GM21717 (cell line): ENCODE data around the gene ENO2.

ENCODE experiments used
- ATAC-seq: cut with Tn5 transposase; IDR thresholded peaks from one replicate; pipeline ENCODE4 v1.9.1; 2021; ENCODE audit warnings: mild to moderate bottlenecking, moderate library complexity; ENCODE audit not compliant: unreplicated experiment

ENO2 gene

DNA sequence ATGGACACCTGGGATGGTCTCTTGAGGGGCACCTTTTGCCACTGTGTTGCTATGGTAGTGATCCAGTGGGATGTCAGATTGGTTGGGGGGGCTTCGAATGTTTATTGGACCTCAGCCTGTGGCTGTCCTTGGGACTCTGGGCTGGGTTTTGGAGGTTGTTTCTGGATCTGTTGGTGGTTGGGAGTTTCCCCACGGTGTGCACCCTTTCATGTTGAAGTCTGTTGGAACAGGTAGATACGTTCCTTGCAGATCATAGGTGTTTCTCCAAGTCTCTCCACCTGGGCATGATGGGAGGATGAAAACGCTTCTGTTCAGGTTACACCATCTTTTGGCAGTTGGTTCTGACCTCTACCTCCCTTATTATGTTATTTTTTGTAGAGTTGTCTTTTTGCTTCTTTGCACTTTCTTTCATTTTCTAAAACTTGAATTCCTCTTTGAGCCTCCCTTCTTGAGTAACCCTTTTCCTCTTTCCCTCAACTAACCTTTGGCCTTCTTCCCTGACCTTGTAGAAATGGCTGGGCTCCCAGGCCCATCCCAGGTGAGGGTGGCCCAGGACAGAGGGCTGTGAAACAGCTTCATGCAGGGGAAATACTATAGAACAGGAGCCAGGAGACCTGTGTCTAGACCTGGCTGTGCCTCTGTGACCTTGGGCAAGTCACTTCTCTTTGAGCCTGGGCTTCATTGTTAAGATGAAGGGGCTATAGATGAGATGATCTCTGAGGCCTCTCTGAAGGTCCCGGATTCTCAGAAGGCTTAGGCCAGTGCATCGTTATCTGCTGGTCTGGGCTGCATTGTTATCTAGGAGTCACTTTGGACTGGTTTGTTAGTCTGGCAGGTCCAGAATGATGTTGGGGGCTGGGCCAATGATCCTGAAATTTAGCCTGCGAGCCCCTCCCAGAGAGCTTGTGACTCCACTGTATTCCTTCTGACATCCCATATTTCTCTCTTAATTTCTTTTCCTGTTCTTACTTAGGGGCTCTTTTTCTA lies 15.4 kb downstream of the ENO2 start:
- no peak for ATAC-seq

DNA sequence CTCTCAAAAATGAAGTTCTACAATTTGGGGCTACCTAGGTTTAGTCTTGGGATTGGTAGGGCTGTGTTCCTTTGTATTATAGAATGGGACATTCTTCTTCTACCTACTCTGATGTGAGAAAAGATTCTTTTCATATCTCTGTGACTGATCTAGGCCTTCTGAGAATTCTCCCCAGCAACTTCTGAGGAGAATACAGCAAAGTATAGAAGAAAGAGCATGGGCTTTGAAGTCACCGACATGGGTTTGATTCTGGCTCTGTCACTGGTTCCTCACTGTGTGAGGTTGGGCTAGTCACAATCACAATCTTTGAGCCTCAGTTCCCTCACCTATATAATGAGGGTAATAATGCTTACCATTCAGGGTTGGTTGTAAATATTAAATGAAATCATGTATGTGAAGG lies 18.4 kb downstream of the ENO2 start:
- ATAC-seq, result no peak

DNA sequence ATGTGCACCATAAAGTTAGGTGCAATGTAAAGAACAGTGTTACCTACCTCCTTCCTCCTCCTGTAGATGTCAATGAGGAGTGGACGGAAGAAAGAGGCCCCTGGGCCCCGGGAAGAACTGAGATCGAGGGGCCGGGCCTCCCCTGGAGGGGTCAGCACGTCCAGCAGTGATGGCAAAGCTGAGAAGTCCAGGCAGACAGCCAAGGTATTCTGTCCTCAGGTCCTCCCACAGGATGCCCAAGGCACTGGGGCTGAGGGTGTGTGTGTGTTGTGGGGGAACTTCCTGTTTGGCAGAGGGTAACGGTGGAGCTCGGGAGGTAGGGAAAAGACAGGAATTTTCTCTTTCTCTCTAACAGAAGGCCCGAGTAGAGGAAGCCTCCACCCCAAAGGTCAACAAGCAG lies 19.7 kb downstream of the ENO2 start:
- no peak for ATAC-seq

DNA sequence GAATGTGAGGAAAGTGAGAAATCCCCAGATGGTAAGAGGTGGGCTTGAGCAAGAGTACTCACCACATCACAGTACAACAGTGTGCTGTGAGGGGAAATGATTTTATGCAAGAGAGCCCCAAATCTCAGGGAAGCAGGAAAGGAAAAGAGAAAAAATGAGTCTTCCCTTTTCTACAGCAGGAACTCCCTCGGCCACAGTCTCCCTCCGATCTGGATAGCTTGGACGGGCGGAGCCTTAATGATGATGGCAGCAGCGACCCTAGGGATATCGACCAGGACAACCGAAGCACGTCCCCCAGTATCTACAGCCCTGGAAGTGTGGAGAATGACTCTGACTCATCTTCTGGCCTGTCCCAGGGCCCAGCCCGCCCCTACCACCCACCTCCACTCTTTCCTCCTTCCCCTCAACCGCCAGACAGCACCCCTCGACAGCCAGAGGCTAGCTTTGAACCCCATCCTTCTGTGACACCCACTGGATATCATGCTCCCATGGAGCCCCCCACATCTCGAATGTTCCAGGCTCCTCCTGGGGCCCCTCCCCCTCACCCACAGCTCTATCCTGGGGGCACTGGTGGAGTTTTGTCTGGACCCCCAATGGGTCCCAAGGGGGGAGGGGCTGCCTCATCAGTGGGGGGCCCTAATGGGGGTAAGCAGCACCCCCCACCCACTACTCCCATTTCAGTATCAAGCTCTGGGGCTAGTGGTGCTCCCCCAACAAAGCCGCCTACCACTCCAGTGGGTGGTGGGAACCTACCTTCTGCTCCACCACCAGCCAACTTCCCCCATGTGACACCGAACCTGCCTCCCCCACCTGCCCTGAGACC lies 21.2 kb downstream of the ENO2 start:
- ATAC-seq, result no peak

DNA sequence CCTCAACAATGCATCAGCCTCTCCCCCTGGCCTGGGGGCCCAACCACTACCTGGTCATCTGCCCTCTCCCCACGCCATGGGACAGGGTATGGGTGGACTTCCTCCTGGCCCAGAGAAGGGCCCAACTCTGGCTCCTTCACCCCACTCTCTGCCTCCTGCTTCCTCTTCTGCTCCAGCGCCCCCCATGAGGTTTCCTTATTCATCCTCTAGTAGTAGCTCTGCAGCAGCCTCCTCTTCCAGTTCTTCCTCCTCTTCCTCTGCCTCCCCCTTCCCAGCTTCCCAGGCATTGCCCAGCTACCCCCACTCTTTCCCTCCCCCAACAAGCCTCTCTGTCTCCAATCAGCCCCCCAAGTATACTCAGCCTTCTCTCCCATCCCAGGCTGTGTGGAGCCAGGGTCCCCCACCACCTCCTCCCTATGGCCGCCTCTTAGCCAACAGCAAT lies 21.8 kb downstream of the ENO2 start:
- no peak for ATAC-seq

DNA sequence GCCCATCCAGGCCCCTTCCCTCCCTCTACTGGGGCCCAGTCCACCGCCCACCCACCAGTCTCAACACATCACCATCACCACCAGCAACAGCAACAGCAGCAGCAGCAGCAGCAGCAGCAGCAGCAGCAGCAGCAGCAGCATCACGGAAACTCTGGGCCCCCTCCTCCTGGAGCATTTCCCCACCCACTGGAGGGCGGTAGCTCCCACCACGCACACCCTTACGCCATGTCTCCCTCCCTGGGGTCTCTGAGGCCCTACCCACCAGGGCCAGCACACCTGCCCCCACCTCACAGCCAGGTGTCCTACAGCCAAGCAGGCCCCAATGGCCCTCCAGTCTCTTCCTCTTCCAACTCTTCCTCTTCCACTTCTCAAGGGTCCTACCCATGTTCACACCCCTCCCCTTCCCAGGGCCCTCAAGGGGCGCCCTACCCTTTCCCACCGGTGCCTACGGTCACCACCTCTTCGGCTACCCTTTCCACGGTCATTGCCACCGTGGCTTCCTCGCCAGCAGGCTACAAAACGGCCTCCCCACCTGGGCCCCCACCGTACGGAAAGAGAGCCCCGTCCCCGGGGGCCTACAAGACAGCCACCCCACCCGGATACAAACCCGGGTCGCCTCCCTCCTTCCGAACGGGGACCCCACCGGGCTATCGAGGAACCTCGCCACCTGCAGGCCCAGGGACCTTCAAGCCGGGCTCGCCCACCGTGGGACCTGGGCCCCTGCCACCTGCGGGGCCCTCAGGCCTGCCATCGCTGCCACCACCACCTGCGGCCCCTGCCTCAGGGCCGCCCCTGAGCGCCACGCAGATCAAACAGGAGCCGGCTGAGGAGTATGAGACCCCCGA lies 22.5 kb downstream of the ENO2 start:
- ATAC-seq, result no peak

DNA sequence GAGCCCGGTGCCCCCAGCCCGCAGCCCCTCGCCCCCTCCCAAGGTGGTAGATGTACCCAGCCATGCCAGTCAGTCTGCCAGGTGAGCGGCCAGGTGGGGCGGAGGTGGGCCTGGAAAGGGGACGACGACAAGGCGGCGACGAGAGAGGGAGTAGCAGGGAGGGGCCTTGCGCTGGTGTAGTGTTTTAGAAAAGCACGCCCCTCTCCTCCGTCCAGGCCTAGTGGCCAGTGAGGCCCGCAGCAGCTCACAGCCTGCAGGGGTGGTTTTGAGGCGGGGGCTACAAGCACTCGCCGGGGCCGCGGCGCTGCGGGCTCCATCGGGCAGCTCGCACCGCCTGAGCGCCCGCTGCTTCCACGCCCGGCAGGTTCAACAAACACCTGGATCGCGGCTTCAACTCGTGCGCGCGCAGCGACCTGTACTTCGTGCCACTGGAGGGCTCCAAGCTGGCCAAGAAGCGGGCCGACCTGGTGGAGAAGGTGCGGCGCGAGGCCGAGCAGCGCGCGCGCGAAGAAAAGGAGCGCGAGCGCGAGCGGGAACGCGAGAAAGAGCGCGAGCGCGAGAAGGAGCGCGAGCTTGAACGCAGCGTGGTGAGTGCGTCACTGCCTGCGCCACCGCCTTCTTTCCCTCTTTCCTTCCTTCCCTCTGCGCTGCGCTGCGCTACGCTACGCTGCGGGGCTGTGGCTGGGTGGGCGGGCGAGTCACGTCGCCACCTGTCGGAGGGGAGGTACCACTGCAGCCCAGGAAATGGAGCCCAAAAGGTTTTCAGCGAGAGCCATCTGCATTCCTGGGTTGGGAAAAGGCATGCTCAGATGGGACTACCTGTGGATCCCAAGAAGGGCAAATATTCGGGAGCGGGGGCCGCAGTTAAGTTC lies 23.3 kb downstream of the ENO2 start:
- peak; percentile 72 for ATAC-seq

DNA sequence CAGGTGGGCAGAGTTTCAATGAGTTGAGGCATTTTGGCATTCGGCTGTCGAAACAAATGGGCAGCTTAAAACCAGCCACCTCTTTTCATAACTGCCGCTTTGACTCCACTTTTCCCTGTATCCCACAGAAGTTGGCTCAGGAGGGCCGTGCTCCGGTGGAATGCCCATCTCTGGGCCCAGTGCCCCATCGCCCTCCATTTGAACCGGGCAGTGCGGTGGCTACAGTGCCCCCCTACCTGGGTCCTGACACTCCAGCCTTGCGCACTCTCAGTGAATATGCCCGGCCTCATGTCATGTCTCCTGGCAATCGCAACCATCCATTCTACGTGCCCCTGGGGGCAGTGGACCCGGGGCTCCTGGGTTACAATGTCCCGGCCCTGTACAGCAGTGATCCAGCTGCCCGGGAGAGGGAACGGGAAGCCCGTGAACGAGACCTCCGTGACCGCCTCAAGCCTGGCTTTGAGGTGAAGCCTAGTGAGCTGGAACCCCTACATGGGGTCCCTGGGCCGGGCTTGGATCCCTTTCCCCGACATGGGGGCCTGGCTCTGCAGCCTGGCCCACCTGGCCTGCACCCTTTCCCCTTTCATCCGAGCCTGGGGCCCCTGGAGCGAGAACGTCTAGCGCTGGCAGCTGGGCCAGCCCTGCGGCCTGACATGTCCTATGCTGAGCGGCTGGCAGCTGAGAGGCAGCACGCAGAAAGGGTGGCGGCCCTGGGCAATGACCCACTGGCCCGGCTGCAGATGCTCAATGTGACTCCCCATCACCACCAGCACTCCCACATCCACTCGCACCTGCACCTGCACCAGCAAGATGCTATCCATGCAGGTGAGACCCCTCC lies 24.2 kb downstream of the ENO2 start:
- no peak for ATAC-seq

DNA sequence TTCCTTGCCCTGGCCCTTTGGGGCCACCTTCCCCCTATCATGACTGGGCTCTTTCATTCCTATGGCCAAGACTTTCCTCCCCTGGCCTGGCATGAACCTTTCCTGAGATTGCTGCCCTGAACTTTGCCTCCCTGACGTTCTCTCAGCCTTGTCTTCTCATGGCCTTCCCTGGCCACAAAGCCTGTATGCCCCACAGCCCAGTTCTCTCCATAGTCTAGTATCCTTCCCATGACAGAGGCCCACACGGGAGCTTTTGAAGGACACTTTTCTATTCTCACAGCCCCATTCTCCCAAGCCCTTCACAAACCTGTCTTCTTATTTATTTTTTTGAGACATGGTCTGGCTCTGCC lies 24.8 kb downstream of the ENO2 start:
- ATAC-seq, result no peak

DNA sequence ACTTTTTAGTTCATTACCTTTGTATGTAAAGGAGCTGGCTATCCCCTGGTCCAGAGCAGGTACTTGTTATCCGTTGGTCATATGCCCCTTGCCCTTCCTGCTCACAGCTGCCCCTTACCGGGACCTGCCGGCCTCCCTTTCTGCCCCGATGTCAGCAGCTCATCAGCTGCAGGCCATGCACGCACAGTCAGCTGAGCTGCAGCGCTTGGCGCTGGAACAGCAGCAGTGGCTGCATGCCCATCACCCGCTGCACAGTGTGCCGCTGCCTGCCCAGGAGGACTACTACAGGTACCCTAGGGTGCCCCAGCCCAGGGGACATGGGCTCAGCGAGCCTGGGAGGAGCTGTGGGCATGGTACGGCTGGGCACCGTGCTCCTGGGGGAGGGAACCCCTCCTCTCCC lies 26.9 kb downstream of the ENO2 start:
- ATAC-seq, result no peak

DNA sequence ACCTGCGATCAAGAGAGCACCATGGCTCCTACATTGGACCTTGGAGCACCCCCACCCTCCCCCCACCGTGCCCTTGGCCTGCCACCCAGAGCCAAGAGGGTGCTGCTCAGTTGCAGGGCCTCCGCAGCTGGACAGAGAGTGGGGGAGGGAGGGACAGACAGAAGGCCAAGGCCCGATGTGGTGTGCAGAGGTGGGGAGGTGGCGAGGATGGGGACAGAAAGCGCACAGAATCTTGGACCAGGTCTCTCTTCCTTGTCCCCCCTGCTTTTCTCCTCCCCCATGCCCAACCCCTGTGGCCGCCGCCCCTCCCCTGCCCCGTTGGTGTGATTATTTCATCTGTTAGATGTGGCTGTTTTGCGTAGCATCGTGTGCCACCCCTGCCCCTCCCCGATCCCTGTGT lies 27.4 kb downstream of the ENO2 start:
- ATAC-seq, result no peak

DNA sequence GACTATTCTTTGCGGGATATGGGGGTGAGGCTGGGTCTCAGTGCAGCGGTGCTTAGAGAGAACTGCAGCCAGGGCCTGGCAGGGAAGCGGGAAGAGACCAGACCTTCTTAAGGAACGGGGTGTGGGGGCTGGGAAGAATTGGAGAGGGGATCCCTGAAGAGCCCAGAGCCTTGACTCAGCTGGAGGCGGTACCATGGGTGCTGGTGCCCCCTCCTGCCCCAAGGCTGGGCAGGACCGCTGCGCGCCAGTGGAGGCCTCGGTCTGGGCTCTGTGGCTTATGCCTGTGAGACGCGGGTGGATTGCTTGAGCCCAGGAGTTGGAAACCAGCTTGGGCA lies 27.9 kb downstream of the ENO2 start:
- ATAC-seq, result no peak

DNA sequence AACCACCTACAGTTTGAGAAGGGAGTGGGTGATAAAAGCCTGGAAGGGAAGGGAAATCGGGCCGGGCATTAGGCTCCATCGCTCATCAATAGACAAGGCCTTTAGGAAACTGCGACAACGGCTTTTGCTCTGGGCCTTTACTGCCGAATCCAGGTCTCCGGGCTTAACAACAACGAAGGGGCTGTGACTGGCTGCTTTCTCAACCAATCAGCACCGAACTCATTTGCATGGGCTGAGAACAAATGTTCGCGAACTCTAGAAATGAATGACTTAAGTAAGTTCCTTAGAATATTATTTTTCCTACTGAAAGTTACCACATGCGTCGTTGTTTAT lies 29.0 kb downstream of the ENO2 start:
- ATAC-seq, result peak; percentile 30

DNA sequence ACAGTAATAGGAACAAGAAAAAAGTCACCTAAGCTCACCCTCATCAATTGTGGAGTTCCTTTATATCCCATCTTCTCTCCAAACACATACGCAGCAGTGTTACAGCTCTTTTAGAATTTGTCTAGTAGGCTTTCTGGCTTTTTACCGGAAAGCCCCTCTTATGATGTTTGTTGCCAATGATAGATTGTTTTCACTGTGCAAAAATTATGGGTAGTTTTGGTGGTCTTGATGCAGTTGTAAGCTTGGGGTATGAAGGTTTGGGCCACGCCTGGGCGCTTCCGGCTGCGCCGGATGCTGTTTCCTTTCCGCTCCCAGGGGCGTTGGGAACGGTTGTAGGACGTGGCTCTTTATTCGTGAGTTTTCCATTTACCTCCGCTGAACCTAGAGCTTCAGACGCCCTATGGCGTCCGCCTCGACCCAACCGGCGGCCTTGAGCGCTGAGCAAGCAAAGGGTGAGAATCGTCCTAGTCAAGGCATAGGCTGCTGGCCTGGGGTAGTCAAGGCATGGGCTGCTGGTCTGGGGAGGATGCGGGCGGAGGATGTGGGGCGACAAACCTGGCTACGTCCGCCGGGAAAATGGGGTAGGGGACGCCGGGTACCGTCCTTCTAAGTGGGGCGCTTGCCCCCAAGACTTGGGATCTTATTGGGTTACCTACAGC lies 29.5 kb downstream of the ENO2 start, which contains the start of the genes C12orf57 and RNU7-1:
Gene C12orf57 (plus strand): TSS at position 301 of the 659 bp plus-strand sequence. CDS start 100 bp downstream, at position 401.
Gene RNU7-1 (plus strand): TSS at position 95 of the 659 bp plus-strand sequence.
- ATAC-seq, result peak; percentile 35

DNA sequence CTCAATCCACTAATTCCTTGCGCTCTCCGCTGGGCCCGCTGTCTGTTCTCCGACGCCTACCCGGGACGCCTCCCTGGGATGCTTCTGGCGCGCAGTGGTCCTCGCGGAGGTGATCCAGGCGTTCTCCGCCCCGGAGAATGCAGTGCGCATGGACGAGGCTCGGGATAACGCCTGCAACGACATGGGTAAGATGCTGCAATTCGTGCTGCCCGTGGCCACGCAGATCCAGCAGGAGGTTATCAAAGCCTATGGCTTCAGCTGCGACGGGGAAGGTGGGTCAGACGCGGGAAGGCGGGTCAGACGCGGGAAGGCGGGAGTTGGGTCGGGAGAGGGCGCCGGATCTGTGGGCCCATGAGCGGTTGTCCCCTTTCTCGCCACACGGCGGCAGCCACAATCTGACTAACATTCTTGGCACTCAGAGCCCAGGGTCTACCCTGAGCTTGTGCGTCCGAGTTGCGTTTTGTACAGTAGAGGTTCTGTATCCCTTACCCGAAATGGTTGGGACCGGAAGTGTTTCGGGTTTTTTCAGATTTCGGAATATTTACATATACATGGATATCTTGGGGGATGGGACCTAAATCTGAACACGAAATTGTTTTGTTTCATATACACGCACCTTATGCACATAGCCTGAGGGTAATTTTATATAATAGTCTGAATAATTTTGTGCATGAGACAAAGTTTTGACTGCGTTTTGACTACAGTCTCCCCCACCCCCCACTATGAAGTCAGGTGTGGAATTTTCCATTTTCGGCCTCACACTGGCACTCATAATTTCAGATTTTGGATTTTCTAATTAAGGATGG lies 30.2 kb downstream of the ENO2 start:
- ATAC-seq, result peak; percentile 29

DNA sequence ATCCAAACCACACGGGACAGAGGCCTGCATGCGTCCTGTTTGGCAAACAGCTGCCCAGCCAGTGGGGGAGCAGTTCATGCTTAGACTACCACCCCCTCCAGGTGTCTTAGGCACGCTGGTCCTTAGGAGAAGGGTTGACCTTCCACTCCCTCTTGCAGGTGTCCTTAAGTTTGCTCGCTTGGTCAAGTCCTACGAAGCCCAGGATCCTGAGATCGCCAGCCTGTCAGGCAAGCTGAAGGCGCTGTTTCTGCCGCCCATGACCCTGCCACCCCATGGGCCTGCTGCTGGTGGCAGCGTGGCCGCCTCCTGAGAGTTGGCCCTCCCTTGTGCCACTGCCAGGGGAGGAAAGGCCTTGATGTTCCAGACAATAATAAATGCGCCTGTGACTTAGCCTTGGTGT lies 31.2 kb downstream of the ENO2 start:
- ATAC-seq, result no peak

DNA sequence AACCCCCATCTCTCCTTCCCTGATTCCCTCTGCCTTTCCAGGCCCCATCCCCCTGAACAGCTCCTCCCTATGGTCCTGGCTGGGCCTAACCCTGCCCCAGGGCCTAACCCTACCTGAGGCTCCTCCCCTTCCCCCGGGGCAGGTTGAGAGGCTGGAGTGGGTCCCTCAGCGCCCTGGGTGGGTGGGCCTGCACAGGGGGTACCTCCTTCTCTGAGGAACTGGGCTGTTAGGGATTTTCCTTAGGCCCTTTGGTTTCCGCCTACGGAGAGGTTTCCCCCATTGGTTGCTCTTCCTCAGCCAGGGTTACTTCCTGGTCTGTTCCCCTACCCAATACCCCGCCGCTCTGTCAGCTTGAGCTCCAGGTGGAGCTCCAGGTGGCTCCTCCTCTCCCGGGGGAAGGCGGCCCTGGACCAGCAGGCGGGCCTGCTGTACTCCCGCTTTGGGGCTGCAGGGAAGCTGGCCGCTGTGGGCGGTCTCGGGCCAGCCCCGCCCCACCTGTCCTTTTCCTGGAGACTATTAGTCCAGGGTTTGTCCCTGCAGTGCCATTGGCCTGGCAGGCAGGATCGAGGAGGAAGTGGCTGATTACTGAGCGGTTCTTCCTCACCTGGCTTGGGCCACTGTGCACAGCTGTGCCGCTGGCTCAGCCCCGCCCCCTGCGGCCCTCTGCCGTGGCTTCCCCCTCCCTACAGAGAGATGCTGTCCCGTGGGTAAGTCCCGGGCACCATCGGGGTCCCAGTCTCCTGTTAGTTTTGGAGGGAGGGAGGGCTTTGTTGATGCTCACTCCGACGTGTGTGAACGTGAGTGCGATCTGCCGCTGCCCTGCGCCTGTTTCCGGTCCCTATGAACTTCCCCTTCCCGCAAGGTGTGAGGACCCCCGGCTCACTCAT lies 31.9 kb downstream of the ENO2 start:
- no peak for ATAC-seq
